ENCODE data around the gene TRIO.

GRCh38 chr5:14552017-14552416 lies 408.9 kb downstream of the TRIO start:
- TF ChIP-seq CTCF (IDR thresholded peaks at IDR 0.05) (no peak), POLR2A (IDR thresholded peaks at IDR 0.05) (no peak), EP300 (IDR thresholded peaks at IDR 0.05) (peak in 1 of 2 donors; percentile 30)
